Cardiac fibroblast (primary cell): Measurements from ENCODE around the gene KCNK3.

ENCODE experiments used
- DNase-seq, 2 donors: peaks; one replicate each; pipeline versions ENCODE4 v3.0.0 to v3.0.0-alpha.2; 2010; ENCODE audit warnings: low read depth in 2 of 2
- H3K4me3 ChIP-seq, 2 donors: replicated peaks in 1 of 2; 1 replicate in 1 of 2; 2 replicates in 1 of 2; pipeline ENCODE4 v1.5.1; 2011; ENCODE audit warnings: low read depth in 2 of 2, low read length in 2 of 2, mild to moderate bottlenecking in 2 of 2, moderate library complexity in 1 of 2
- TF ChIP-seq, protein P1 (sequence below): IDR thresholded peaks from one replicate; pipeline ENCODE4 v1.5.1; 2011; ENCODE audit warnings: low read depth, mild to moderate bottlenecking, low read length, inconsistent platforms

The KCNK3 gene

DNA sequence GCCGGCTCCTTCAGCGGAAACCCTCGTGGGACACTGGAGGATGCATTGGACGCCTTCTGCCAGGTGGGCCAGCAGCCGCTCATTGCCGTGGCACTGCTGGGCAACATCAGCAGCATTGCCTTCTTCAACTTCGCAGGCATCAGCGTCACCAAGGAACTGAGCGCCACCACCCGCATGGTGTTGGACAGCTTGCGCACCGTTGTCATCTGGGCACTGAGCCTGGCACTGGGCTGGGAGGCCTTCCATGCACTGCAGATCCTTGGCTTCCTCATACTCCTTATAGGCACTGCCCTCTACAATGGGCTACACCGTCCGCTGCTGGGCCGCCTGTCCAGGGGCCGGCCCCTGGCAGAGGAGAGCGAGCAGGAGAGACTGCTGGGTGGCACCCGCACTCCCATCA lies 85.6 kb downstream of the KCNK3 start:
- DNase-seq, result no peak
- TF ChIP-seq, protein P1, sequence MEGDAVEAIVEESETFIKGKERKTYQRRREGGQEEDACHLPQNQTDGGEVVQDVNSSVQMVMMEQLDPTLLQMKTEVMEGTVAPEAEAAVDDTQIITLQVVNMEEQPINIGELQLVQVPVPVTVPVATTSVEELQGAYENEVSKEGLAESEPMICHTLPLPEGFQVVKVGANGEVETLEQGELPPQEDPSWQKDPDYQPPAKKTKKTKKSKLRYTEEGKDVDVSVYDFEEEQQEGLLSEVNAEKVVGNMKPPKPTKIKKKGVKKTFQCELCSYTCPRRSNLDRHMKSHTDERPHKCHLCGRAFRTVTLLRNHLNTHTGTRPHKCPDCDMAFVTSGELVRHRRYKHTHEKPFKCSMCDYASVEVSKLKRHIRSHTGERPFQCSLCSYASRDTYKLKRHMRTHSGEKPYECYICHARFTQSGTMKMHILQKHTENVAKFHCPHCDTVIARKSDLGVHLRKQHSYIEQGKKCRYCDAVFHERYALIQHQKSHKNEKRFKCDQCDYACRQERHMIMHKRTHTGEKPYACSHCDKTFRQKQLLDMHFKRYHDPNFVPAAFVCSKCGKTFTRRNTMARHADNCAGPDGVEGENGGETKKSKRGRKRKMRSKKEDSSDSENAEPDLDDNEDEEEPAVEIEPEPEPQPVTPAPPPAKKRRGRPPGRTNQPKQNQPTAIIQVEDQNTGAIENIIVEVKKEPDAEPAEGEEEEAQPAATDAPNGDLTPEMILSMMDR, result no peak
- H3K4me3 ChIP-seq, result no peak overlapping the region

DNA sequence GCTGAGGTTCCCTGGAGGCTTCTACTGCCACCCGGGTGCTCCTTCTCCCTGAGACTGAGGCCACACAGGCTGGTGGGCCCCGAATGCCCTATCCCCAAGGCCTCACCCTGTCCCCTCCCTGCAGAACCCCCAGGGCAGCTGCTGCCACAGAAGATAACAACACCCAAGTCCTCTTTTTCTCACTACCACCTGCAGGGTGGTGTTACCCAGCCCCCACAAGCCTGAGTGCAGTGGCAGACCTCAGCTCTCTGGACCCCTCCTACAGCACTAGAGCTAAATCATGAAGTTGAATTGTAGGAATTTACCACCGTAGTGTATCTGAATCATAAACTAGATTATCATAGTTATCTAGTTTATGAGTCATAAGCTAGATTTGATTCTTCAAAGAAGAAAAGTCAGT lies 86.0 kb downstream of the KCNK3 start:
- TF ChIP-seq, protein P1, result no peak

DNA sequence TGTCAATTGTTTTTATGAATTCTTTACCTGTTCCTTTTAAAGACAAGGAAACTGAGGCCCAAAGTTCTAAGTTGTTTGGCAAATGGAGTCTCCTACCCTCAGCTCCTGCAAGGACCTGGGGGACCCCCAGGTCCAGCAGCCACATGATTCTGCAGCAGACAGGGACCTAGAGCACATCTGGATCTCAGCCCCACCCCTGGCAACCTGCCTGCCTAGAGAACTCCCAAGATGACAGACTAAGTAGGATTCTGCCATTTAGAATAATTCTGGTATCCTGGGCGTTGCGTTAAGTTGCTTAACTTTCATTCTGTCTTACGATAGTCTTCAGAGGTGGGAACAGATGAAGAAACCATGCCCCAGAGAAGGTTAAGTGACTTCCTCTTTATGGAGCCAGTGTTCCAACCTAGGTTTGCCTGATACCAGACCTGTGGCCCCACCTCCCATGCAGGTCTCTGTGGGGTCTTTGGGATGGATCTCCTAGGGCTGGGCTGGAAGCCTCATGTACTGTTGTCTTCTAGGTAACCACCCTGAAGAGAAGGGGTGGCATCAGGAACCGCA lies 87.8 kb downstream of the KCNK3 start:
- no peak for DNase-seq
- H3K4me3 ChIP-seq, result no peak overlapping the region
- TF ChIP-seq, protein P1, result no peak

More for the DNA sequence above, 86.0 kb downstream of the KCNK3 start:
- DNase-seq, result no peak
- no peak overlapping the region for H3K4me3 ChIP-seq
